WTC11 (cell line): ENCODE data around the gene IFNL4. TPM values are rescaled to one million over a fixed set of nuclear protein-coding genes. Genes with fewer than 3 reads are reported as not detected.

Source experiments
- ATAC-seq: fragments of 200-7000 bp; cut with Tn5 transposase; 2 replicates; pipeline ENCODE4 v1.10.0; 2021; ENCODE audit warnings: mild to moderate bottlenecking, moderate library complexity
- CTCF ChIA-PET: fragments of 300-600 bp; sonication (Branson Sonifier 250); formaldehyde crosslinking; loops from one replicate; lab custom pipeline; 2021; ENCODE audit warnings: antibody characterized with exemption; lab: Charles Lee
- POLR2A ChIA-PET: fragments of 350-600 bp; sonication (Branson Sonifier 250); formaldehyde crosslinking; loops from one replicate; lab custom pipeline; 2021; ENCODE audit warnings: antibody characterized with exemption; lab: Charles Lee
- DNase-seq: peaks from one replicate; pipeline ENCODE4 v3.0.0; 2021; ENCODE audit warnings: low spot score
- H3K27ac Mint-ChIP-seq: 2 replicates; pipeline ENCODE4 v1.8.0; 2021; ENCODE audit warnings: mixed read lengths
- H3K27me3 Mint-ChIP-seq: 2 replicates; pipeline ENCODE4 v1.8.0; 2021; ENCODE audit warnings: low read depth, mild to moderate bottlenecking, moderate library complexity, mixed read lengths
- H3K36me3 Mint-ChIP-seq: 2 replicates; pipeline ENCODE4 v1.8.0; 2021; ENCODE audit warnings: mixed read lengths
- H3K4me1 Mint-ChIP-seq: 2 replicates; pipeline ENCODE4 v1.8.0; 2022; ENCODE audit warnings: mixed read lengths
- H3K4me3 Mint-ChIP-seq: 2 replicates; pipeline ENCODE4 v1.8.0; 2021; ENCODE audit warnings: mild to moderate bottlenecking, moderate library complexity, mixed read lengths
- H3K9me3 Mint-ChIP-seq: 2 replicates; pipeline ENCODE4 v1.8.0; 2021; ENCODE audit warnings: mixed read lengths
- FOXK1 ChIP-seq: sonication (generic); formaldehyde crosslinking; IDR thresholded peaks from 2 replicates; pipeline ENCODE4 v1.8.0; 2022; ENCODE audit warnings: mild to moderate bottlenecking, moderate library complexity, missing genetic modification reagents
- GABPB1 ChIP-seq: sonication (generic); formaldehyde crosslinking; IDR thresholded peaks from 2 replicates; pipeline ENCODE4 v1.8.1; 2023; ENCODE audit warnings: mild to moderate bottlenecking, missing genetic modification reagents
- HMGA2 ChIP-seq: fragments of 250-450 bp; sonication (Bioruptor Pico); IDR thresholded peaks from 2 replicates; pipeline ENCODE4 v1.4.0; 2021; ENCODE audit warnings: mild to moderate bottlenecking, moderate library complexity
- NR1H2 ChIP-seq: sonication (generic); formaldehyde crosslinking; IDR thresholded peaks from 2 replicates; pipeline ENCODE4 v1.9.0; 2021; ENCODE audit warnings: mild to moderate bottlenecking, moderate library complexity, missing genetic modification reagents
- NR3C1 ChIP-seq: sonication (generic); formaldehyde crosslinking; conservative IDR thresholded peaks from 2 replicates; pipeline ENCODE4 v1.8.1; 2023; ENCODE audit warnings: low read depth, mild to moderate bottlenecking, missing genetic modification reagents
- SMAD4 ChIP-seq: sonication (generic); formaldehyde crosslinking; IDR thresholded peaks from 2 replicates; pipeline ENCODE4 v1.8.0; 2022; ENCODE audit warnings: mild to moderate bottlenecking, missing genetic modification reagents
- TEAD1 ChIP-seq: sonication (generic); formaldehyde crosslinking; IDR thresholded peaks from 2 replicates; pipeline ENCODE4 v1.8.0; 2022; ENCODE audit warnings: mild to moderate bottlenecking, missing genetic modification reagents
- TEAD4 ChIP-seq: sonication (generic); formaldehyde crosslinking; IDR thresholded peaks from 2 replicates; pipeline ENCODE4 v1.8.0; 2022; ENCODE audit warnings: mild to moderate bottlenecking, missing genetic modification reagents
- ZBTB21 ChIP-seq: sonication (generic); formaldehyde crosslinking; IDR thresholded peaks from 2 replicates; pipeline ENCODE4 v1.8.1; 2023; ENCODE audit warnings: mild to moderate bottlenecking, missing genetic modification reagents, borderline replicate concordance
- ZNF121 ChIP-seq: sonication (generic); formaldehyde crosslinking; IDR thresholded peaks from 2 replicates; pipeline ENCODE4 v1.8.0; 2023; ENCODE audit warnings: missing genetic modification reagents
- ZNF138 ChIP-seq: sonication (generic); formaldehyde crosslinking; conservative IDR thresholded peaks from 2 replicates; pipeline ENCODE4 v1.8.1; 2022; ENCODE audit warnings: mild to moderate bottlenecking, moderate library complexity, missing genetic modification reagents
- ZNF671 ChIP-seq: fragments of 250-450 bp; sonication (Bioruptor Pico); IDR thresholded peaks from 2 replicates; pipeline ENCODE4 v1.8.0; 2021; ENCODE audit warnings: mild to moderate bottlenecking
- total RNA-seq: library from RNA; stranded (reverse); gene quantifications from 3 replicates; pipeline ENCODE4 v1.2.3, GENCODE V29; 2021
- TF ChIP-seq, protein P1 (sequence below): sonication (generic); formaldehyde crosslinking; IDR thresholded peaks from 2 replicates; pipeline ENCODE4 v1.8.1; 2022; ENCODE audit warnings: low read depth, mild to moderate bottlenecking, moderate library complexity, missing genetic modification reagents, borderline replicate concordance
- TF ChIP-seq, protein P2 (sequence below): fragments of 200-600 bp; IDR thresholded peaks from 2 replicates; pipeline ENCODE4 v1.8.0; 2022; ENCODE audit warnings: antibody characterized with exemption
- TF ChIP-seq, protein P3 (sequence below): sonication (generic); formaldehyde crosslinking; IDR thresholded peaks from 2 replicates; pipeline ENCODE4 v1.8.0; 2022; ENCODE audit warnings: missing genetic modification reagents
- TF ChIP-seq, protein P4 (sequence below): sonication (generic); formaldehyde crosslinking; IDR thresholded peaks from 2 replicates; pipeline ENCODE4 v1.8.1; 2022; ENCODE audit warnings: mild to moderate bottlenecking, moderate library complexity, missing genetic modification reagents
- TF ChIP-seq, protein P5 (sequence below): fragments of 250-450 bp; sonication (Bioruptor Pico); conservative IDR thresholded peaks from 2 replicates; pipeline ENCODE4 v1.9.0; 2021; ENCODE audit warnings: mild to moderate bottlenecking
- TF ChIP-seq, protein P6 (sequence below): sonication (generic); formaldehyde crosslinking; IDR thresholded peaks from 2 replicates; pipeline ENCODE4 v1.8.1; 2022; ENCODE audit warnings: missing genetic modification reagents, borderline replicate concordance
- TF ChIP-seq, protein P7 (sequence below): sonication (generic); formaldehyde crosslinking; IDR thresholded peaks from 2 replicates; pipeline ENCODE4 v1.8.0; 2023; ENCODE audit warnings: mild to moderate bottlenecking, missing genetic modification reagents

Gene IFNL4
- total RNA-seq, 1 experiment from 2014 or later: not detected

DNA sequence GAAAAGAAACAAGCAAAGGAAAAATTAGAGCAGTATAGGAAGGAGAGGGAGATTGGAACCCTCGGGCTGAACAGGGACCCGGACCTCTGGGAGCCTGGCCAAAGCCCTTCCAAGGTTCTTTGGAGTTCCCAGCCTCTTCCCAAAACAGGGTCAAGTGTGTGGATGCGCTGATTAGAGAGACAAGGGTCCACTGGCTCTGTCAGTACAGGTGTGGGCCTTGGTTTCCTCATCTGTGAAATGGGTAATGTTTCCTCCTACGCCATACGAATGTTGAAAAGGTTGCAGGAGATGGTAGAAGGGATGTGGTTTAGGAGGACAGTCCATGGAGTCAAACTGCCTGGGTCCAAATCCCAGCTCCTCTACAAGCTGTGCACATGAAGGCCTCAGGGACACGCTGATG lies 42.5 kb downstream of the IFNL4 start:
- H3K4me3 Mint-ChIP-seq: no peak overlapping the region
- TF ChIP-seq GABPB1: no peak
- TF ChIP-seq, protein P1, sequence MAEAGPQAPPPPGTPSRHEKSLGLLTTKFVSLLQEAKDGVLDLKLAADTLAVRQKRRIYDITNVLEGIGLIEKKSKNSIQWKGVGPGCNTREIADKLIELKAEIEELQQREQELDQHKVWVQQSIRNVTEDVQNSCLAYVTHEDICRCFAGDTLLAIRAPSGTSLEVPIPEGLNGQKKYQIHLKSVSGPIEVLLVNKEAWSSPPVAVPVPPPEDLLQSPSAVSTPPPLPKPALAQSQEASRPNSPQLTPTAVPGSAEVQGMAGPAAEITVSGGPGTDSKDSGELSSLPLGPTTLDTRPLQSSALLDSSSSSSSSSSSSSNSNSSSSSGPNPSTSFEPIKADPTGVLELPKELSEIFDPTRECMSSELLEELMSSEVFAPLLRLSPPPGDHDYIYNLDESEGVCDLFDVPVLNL (CRISPR knock-in tag): no peak
- TF ChIP-seq, protein P2, sequence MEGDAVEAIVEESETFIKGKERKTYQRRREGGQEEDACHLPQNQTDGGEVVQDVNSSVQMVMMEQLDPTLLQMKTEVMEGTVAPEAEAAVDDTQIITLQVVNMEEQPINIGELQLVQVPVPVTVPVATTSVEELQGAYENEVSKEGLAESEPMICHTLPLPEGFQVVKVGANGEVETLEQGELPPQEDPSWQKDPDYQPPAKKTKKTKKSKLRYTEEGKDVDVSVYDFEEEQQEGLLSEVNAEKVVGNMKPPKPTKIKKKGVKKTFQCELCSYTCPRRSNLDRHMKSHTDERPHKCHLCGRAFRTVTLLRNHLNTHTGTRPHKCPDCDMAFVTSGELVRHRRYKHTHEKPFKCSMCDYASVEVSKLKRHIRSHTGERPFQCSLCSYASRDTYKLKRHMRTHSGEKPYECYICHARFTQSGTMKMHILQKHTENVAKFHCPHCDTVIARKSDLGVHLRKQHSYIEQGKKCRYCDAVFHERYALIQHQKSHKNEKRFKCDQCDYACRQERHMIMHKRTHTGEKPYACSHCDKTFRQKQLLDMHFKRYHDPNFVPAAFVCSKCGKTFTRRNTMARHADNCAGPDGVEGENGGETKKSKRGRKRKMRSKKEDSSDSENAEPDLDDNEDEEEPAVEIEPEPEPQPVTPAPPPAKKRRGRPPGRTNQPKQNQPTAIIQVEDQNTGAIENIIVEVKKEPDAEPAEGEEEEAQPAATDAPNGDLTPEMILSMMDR: no peak
- TF ChIP-seq ZNF121 (CRISPR knock-in tag): no peak
- TF ChIP-seq NR1H2 (CRISPR knock-in tag): no peak
- TF ChIP-seq, protein P3, sequence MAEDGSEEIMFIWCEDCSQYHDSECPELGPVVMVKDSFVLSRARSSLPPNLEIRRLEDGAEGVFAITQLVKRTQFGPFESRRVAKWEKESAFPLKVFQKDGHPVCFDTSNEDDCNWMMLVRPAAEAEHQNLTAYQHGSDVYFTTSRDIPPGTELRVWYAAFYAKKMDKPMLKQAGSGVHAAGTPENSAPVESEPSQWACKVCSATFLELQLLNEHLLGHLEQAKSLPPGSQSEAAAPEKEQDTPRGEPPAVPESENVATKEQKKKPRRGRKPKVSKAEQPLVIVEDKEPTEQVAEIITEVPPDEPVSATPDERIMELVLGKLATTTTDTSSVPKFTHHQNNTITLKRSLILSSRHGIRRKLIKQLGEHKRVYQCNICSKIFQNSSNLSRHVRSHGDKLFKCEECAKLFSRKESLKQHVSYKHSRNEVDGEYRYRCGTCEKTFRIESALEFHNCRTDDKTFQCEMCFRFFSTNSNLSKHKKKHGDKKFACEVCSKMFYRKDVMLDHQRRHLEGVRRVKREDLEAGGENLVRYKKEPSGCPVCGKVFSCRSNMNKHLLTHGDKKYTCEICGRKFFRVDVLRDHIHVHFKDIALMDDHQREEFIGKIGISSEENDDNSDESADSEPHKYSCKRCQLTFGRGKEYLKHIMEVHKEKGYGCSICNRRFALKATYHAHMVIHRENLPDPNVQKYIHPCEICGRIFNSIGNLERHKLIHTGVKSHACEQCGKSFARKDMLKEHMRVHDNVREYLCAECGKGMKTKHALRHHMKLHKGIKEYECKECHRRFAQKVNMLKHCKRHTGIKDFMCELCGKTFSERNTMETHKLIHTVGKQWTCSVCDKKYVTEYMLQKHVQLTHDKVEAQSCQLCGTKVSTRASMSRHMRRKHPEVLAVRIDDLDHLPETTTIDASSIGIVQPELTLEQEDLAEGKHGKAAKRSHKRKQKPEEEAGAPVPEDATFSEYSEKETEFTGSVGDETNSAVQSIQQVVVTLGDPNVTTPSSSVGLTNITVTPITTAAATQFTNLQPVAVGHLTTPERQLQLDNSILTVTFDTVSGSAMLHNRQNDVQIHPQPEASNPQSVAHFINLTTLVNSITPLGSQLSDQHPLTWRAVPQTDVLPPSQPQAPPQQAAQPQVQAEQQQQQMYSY: no peak
- no peak for TF ChIP-seq ZNF671
- TF ChIP-seq HMGA2 (CRISPR knock-in tag): no peak
- no peak for TF ChIP-seq TEAD1 (CRISPR knock-in tag)
- TF ChIP-seq, protein P4, sequence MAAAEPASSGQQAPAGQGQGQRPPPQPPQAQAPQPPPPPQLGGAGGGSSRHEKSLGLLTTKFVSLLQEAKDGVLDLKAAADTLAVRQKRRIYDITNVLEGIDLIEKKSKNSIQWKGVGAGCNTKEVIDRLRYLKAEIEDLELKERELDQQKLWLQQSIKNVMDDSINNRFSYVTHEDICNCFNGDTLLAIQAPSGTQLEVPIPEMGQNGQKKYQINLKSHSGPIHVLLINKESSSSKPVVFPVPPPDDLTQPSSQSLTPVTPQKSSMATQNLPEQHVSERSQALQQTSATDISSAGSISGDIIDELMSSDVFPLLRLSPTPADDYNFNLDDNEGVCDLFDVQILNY (CRISPR knock-in tag): no peak
- TF ChIP-seq, protein P5, sequence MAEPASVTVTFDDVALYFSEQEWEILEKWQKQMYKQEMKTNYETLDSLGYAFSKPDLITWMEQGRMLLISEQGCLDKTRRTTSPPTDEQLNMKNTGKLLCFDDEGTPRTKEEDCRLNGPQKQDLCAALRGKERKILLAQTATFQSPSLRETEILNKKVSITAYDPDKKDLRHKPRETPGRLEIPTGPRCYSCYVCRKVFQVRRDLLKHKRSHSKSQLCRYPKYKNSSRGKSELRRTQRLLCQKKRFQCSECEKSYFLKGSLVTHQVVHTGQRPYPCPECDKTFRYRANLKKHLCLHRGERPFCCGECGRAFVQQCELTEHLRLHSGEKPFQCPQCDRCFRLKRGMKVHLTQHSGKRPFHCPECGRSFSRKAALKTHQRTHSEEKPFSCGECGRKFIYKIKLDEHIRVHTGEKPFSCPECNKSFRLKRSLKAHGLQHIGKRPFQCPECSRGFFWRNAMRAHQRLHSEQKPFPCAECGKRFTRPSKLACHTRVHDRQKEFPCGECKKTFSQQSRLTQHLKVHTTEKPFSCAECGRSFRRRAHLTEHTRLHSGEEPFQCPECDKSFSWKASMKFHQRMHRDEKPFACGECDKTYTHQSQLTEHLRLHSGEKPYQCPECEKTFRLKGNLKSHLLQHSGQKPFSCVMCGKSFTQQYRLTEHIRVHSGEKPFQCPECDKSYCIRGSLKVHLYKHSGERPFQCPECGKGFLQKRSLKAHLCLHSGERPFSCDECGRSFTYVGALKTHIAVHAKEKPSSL (CRISPR knock-in tag): no peak
- ChIA-PET CTCF (interaction anchor here (3.1 kb wide), 1 partner anchor 121 kb away, joined by 12 read pairs; no protein-coding TSS in a partner anchor), POLR2A (no interaction called here)
- H3K4me1 Mint-ChIP-seq: no peaks in the 10 kb centered on the region; the same call in 1 of the 2 replicates
- peaks cover 39% of the 10 kb centered on the region for H3K27me3 Mint-ChIP-seq
- H3K9me3 Mint-ChIP-seq: no peaks in the 10 kb centered on the region
- no peak overlapping the region for H3K27ac Mint-ChIP-seq
- no peaks in the 10 kb centered on the region for H3K36me3 Mint-ChIP-seq
- DNase-seq: no peak
- no peak for ATAC-seq

DNA sequence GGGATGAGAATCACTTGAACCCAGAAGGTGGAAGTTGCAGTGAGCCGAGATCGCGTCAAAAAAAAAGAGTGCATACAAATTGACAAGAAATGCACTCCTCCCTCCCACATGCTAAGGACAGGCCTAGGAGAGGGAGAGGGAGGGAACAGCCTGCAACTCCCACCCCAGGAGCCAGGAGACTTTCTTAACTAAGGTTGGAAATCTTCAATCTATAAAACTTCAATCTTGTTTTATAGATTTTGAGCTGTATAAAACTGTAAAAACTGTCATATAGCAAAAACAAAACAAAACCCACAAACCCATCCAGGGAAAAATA lies 43.2 kb downstream of the IFNL4 start:
- no peaks in the 10 kb centered on the region for H3K36me3 Mint-ChIP-seq
- H3K27ac Mint-ChIP-seq: no peak overlapping the region
- ChIA-PET POLR2A (no interaction called here), CTCF (interaction anchor here (1.7 to 3.1 kb wide), 2 partner anchors 122 to 130 kb away, joined by 4 to 12 read pairs; partner anchors contain the start of gene GMFG)
- DNase-seq (no peak), ATAC-seq (no peak)
- no peak overlapping the region for H3K4me3 Mint-ChIP-seq
- no peaks in the 10 kb centered on the region; the same call in 1 of the 2 replicates for H3K4me1 Mint-ChIP-seq
- H3K27me3 Mint-ChIP-seq: peaks cover 46% of the 10 kb centered on the region
- H3K9me3 Mint-ChIP-seq: no peaks in the 10 kb centered on the region
- TF ChIP-seq, protein P6, sequence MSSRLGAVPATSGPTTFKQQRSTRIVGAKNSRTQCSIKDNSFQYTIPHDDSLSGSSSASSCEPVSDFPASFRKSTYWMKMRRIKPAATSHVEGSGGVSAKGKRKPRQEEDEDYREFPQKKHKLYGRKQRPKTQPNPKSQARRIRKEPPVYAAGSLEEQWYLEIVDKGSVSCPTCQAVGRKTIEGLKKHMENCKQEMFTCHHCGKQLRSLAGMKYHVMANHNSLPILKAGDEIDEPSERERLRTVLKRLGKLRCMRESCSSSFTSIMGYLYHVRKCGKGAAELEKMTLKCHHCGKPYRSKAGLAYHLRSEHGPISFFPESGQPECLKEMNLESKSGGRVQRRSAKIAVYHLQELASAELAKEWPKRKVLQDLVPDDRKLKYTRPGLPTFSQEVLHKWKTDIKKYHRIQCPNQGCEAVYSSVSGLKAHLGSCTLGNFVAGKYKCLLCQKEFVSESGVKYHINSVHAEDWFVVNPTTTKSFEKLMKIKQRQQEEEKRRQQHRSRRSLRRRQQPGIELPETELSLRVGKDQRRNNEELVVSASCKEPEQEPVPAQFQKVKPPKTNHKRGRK: no peak
- TF ChIP-seq TEAD4 (CRISPR knock-in tag) (no peak), NR3C1 (CRISPR knock-in tag) (no peak), SMAD4 (CRISPR knock-in tag) (no peak), ZNF138 (CRISPR knock-in tag) (no peak), FOXK1 (no peak), ZNF671 (no peak), ZBTB21 (CRISPR knock-in tag) (no peak), ZNF121 (CRISPR knock-in tag) (no peak)
- TF ChIP-seq, protein P7, sequence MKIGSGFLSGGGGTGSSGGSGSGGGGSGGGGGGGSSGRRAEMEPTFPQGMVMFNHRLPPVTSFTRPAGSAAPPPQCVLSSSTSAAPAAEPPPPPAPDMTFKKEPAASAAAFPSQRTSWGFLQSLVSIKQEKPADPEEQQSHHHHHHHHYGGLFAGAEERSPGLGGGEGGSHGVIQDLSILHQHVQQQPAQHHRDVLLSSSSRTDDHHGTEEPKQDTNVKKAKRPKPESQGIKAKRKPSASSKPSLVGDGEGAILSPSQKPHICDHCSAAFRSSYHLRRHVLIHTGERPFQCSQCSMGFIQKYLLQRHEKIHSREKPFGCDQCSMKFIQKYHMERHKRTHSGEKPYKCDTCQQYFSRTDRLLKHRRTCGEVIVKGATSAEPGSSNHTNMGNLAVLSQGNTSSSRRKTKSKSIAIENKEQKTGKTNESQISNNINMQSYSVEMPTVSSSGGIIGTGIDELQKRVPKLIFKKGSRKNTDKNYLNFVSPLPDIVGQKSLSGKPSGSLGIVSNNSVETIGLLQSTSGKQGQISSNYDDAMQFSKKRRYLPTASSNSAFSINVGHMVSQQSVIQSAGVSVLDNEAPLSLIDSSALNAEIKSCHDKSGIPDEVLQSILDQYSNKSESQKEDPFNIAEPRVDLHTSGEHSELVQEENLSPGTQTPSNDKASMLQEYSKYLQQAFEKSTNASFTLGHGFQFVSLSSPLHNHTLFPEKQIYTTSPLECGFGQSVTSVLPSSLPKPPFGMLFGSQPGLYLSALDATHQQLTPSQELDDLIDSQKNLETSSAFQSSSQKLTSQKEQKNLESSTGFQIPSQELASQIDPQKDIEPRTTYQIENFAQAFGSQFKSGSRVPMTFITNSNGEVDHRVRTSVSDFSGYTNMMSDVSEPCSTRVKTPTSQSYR: no peak
